ENCODE measurements around the gene DACH1.

DACH1 gene

GRCh38 chr13:71618159-71618558 is 248.8 kb downstream of the DACH1 start:
- no peak for DNase-seq

DNA sequence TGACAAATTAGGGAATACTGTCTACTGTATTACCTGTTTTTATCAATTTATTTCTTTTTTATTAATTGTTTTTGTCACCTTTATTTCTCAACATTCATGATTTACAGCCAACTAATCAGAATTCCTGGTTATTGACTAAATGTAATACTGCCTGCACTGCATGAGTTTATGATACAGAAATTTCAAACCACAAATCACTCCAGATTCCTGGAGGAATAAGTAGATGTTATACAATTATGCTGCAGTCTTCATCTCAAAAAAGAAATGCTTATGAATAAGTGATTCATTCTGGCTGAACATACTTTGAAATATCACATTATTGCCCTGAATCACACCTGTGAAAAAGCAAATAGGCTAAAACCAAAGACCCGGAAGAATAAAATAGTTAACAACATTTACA is 249.7 kb downstream of the DACH1 start:
- DNase-seq, result no peak

- DNase-seq, result no peak
Measured at GRCh38 chr13:71613066-71613745, 253.8 kb downstream of the DACH1 start.

- no peak for DNase-seq
Measured at GRCh38 chr13:71611292-71611691, 255.7 kb downstream of the DACH1 start.

GRCh38 chr13:71610876-71611275 is 256.1 kb downstream of the DACH1 start:
- no peak for DNase-seq

GRCh38 chr13:71609271-71609670 is 257.7 kb downstream of the DACH1 start:
- DNase-seq, result no peak

DNA sequence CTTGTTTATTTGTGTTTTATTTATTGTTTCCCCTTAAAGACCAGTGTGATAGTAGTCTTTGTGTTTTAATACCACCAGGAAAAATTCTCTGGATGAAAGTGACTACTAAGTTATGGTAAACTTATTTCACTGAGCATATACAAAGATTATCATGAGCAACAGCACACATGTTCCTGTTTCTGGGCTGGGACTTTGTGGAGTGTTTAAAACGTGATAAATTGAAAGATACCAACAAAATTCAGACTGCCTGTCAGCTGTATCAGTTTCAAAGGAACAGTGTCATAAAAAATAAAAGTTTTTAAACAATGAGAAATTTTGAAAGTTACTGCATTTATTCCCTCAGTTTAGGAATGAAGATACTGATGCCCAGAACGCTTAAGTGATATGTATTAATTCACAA is 259.4 kb downstream of the DACH1 start:
- DNase-seq, result no peak

DNA sequence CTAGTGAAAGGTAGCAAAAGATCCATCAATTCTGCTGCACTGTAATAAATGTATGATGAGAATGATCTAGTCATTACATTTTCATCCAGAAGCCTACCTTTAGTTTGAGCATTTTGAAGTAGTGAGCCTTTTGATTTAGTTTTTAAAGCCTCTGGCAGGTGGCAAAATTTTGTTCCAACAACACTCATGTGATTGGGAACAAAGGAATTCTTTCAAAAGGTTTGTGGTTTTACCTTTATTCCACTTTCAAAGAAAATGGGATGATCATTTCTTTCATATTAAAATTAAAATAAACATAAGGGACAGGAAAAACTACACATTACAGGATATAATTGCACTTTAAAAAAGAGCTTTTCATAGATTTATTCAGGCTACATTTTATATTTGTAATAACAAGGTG is 260.2 kb downstream of the DACH1 start:
- DNase-seq, result no peak

DNA sequence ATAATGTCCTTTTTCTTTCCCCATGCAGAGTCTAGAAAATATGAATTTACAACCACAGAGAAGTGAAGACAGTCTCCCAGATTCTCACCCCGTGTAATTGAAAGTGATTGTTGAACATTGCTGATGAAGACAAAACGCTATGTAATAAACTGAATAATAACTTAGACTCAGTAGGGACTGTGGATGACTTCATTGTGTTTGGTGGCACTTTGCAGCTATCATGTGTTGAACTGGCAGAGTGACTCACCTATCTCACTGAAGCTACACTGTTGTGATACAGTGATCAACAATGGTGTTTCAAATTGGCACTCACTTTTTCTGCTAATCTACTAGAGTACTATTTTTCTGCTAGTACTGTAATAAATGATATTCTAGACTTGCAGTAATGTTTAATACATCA is 261.3 kb downstream of the DACH1 start:
- DNase-seq, result no peak

- DNase-seq, result no peak
Measured at GRCh38 chr13:71603255-71603654, 263.7 kb downstream of the DACH1 start.

DNA sequence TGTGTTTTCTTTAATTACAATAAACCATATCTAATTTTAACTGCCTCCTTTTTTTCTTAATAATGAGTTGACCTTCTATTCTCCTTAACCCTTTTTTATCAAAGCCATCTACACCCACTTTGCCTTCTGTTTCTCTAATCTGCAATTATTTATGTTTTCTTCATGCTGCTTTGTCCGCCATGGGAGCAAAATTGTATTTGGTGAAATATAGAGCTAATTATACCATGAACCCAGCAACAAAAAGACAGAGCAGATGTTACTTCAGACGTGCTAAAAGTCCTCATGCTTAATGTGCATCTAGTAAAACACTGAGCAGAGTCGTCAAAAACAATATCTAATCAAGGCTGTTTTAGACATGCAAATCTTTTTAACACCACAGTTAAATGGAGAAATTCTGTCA is 264.7 kb downstream of the DACH1 start:
- no peak for DNase-seq

DNA sequence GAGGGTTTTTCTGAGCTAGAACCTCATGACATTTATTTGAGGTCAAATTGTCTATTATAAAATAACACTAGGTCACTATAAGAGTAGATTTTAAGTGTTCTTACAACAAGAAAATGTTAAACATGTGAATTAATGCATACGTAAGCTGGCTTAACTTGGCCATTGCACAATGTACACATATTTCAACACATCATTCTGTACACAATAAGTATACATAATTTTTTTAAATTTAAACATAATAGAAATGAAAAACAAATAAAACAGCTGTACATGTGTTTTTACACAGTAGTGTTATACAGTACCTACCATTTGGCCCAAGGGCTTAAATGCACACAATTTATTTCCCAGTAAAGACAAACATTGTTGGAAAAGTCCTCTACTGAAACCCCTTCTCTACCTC is 269.9 kb downstream of the DACH1 start:
- DNase-seq, result no peak

- no peak for DNase-seq
Measured at GRCh38 chr13:71596116-71596515, 270.9 kb downstream of the DACH1 start.

GRCh38 chr13:71593566-71593965 is 273.4 kb downstream of the DACH1 start:
- no peak for DNase-seq

DNA sequence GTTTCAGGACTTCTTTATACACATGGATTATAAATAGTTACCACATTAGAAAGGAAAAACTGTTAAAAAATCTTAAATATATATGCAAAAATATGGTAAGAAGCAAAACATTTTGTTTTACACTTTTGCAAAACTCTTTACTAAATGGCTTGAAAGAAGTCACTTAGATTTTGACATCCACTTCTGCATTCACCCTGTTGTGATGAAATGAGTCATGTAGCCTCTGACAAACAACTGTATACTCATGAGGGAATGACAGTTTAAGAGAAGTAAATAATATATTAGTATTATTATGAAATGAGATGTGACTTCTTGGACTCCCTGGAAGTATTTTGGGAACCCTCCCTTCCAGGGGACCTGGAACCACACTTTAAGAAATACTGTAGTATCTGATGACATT is 275.6 kb downstream of the DACH1 start:
- no peak for DNase-seq

- no peak for DNase-seq
Measured at GRCh38 chr13:71590654-71591148, 276.3 kb downstream of the DACH1 start.

DNA sequence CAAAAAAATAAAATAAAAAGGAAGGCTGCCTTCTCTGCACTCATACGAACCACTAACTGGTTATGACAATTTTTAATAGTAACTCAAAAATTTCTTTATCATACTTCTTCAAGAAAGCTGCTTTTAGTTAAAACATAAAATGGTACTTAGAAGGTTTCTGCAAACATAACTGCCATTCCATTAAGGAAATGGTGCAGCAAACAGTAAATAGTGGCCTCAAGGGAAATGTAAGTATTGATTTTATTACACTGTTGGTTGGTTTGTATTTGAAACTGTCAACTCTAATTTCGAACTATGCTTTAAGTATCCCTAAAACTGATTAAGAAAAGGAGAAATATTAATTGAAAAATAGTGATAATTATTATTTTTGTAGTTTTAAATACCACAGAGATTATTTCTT is 278.0 kb downstream of the DACH1 start:
- DNase-seq, result no peak

DNA sequence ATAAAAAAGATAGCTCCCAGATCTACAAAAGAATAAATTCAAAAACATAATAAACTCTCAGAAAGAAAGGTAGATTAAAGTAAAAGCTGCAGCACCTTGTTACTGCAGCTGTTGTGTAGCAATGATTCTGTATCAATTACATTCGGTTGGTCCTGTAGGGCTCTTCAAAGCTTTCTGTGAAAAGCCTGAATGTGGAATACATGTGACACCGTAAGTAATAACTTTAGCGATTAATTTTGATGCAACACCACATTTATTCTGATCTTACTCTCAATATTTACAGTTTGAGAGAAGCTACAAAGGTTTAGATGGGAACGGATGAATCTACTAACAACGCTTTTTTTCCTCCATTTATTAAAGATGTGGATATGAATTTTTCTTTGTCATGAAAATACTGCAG is 279.2 kb downstream of the DACH1 start:
- DNase-seq, result no peak

DNA sequence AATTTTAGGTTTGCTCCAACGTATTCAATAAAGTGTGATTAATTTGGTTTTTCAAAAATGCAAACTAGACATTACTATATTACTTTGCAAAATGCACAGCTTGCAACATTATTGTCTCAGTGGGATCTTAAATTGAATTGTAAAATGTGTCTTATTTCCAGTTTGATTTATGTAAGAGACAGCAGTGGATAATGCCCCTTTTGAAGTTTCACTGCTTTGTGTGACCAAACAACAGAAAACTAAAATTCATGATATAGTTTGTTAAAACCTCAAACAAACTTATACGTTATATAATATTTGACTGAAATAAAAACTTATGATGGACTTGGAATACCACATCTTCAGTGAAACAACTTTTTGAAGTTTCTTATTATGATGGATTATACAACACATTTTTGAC is 279.8 kb downstream of the DACH1 start:
- no peak for DNase-seq

DNA sequence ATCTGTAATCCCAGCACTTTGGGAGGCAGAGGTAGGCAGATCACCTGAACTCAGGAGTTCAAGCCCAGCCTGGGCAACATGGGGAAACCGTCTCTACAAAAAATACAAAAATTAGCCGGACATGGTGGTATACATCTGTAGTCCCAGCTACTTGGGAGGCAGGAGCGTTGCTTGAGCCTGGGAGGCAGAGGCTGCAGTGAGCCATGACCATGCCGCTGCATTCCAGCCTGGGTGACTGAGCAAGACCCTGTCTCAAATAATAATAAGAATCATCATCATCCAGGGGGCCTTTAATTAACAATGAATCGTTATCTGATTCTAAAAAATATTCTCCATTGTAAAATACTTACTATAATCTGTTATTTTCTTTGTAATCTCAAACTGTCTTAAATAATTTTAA is 283.4 kb downstream of the DACH1 start:
- DNase-seq, result no peak

DNA sequence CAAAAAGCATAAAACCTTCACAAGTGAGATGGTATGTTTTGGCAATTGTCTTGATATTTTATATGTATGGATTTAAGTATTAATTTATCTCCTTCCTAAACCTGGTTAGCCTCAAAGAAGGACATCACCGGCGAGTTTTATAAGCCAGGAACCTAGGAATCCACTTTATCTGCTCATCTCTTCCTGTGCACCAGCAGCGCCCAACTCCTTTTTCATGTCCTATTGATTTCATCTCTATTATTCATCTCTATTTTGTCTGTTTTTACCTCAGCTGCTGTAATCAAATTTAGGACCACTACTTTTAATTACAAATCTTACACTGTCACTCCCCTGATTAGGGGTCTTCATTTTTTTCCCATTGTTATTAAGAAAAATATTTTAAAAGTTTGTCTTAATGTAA is 286.4 kb downstream of the DACH1 start:
- no peak for DNase-seq

DNA sequence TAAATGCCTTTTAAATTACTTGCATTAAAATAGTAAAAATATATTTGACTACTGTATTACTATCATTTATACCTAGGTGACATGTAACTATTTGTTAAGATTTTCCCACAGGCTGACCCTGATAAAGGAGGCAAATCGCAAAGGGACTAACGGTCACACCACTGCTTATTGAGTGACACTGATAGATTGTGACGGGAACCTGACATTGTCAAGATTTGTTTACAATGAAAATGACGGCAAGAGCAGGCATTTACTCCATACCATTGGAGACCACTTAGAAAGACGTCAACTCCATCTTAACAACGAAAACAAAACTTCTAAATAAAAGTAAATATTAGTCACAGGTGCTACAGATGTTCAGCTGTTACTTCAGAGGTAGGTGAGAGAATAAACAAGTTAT is 289.0 kb downstream of the DACH1 start:
- DNase-seq, result no peak

DNA sequence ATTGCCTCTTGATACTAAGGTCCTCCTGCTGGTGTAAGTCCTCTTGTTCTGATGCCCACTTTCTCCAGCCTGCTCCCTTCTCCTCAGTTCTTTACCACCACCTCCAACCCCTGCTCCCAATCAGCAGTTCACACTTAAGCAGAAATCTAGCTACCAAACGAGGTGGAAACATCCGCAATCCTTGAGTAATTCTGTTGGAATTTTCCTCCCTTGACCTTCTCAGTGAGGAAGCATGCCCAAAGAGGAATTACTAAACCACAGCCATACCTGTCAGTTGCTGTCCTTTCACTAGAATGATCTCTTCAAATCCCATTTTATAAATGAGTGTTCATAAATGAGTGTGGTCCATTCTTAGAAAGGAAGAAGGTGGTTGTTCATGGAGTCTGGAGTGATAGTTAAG is 289.9 kb downstream of the DACH1 start:
- no peak for DNase-seq

DNA sequence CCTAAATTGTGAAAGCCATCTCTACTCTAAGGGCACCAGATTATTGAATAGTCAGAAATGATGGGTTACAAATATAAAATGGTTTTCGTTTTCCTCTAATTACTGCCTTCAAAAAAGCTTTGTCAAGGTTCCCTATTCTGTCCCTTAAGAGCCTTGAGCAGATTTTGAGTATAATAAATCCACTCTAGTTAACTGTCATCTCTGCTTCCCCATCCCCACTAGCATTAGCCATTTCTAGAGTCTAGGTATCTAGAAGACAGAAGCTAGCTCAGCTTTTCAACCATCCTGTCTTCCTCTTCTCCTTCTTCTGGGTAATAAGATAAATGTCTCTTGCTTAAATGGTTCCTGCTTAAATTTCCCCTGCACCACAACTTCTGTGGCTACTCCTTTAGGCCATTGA is 290.4 kb downstream of the DACH1 start:
- DNase-seq, result no peak

DNA sequence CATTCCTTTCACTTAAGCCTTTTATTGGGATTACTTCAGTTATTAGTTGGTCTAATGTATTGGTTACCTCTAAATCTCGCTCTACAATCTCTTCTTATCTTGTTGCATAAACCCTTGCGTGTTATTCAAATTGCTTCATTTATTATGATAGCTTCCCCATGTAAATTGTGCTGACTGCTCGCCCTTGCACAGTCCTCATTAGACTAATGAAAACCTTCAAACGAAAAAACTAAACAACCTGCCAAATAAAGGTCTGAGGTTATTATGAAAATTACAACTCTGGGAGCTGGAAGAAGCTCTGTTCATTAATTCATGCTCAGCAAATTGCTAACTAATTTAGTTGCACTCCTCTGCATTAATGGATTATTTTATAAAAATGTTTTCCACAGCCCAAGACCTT is 320.1 kb downstream of the DACH1 start:
- DNase-seq, result no peak

DNA sequence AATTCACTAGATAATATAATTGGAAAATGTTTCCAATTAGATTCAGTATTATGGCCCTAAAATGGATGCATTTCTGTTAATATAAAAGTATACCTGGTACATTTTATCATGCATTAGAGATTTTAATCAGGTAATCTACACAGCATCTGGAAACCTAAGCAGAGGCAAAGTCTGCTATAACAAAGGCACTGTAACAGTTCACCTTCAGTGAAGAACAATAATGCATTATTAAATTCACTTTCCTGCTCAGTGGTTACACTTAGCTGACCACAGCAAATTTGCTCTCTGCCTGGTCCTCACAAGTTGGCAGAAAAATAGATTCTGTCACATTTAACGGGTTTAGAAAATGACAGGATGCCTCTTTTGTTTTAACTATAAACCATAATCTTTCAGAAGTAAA is 326.9 kb downstream of the DACH1 start:
- no peak for DNase-seq
